Kidney (tissue), 14 donors: ENCODE results near the gene ZNF182. TPM values are rescaled to one million over a fixed set of nuclear protein-coding genes. Genes with fewer than 3 reads are reported as not detected.
"Not testable (repeated sequence)": the region's sequence is repeated elsewhere in the genome, so short reads cannot be mapped to it uniquely, and the experiment has no call there.

Source experiments
- DNase-seq, 5 donors: peaks; one replicate each; pipeline ENCODE4 v3.0.0-alpha.2; 2013 to 2020
- FAIRE-seq: peaks from 2 replicates; lab custom pipeline; 2012; peaks lifted over from hg19 to GRCh38; lab: Jason Lieb, UNC
- H3K27ac ChIP-seq, 2 donors: one replicate each; pipeline ENCODE4 v1.7.0; 2013; ENCODE audit warnings: low read depth in 2 of 2, low read length in 2 of 2, inconsistent platforms in 1 of 2
- H3K27me3 ChIP-seq: one replicate; pipeline ENCODE4 v1.7.1; 2013; ENCODE audit warnings: low read length, inconsistent platforms; ENCODE audit not compliant: control insufficient read depth, insufficient read depth
- H3K36me3 ChIP-seq, 3 donors: one replicate each; pipeline versions ENCODE4 v1.7.0 to v1.7.1; 2013; ENCODE audit warnings: low read length in 3 of 3, control low read depth in 1 of 3, inconsistent platforms in 1 of 3; ENCODE audit not compliant: insufficient read depth in 3 of 3, control insufficient read depth in 2 of 3
- H3K4me1 ChIP-seq, 3 donors: one replicate each; pipeline versions ENCODE4 v1.7.0 to v1.7.1; 2013; ENCODE audit warnings: low read length in 3 of 3, inconsistent platforms in 1 of 3, low read depth in 1 of 3; ENCODE audit not compliant: control insufficient read depth in 2 of 3, insufficient read depth in 2 of 3
- H3K4me3 ChIP-seq, 3 donors: one replicate each; pipeline versions ENCODE4 v1.7.0 to v1.8.1; 2013; ENCODE audit warnings: low read length in 3 of 3, control low read depth in 1 of 3, inconsistent platforms in 1 of 3
- H3K9ac ChIP-seq, 3 donors: one replicate each; pipeline versions ENCODE4 v1.7.0 to v1.7.1; 2013; ENCODE audit warnings: low read length in 3 of 3, control low read depth in 1 of 3, inconsistent platforms in 1 of 3
- H3K9me3 ChIP-seq, 3 donors: one replicate each; pipeline versions ENCODE4 v1.7.0 to v1.7.1; 2013; ENCODE audit warnings: low read length in 3 of 3, control low read depth in 1 of 3, inconsistent platforms in 1 of 3; ENCODE audit not compliant: control insufficient read depth in 2 of 3, insufficient read depth in 1 of 3
- intact Hi-C: fragments of 100-400 bp; cut with DNase I; formaldehyde crosslinking; loops from one replicate; pipeline ENCODE4 v1.11.1; 2022
- polyA plus RNA-seq: library from polyadenylated mRNA; stranded (reverse); fragments of 350-450 nt; fragmentation: Illumina TruSeq; extraction: RNeasy Lipid Tissue Mini Kit (QIAGEN cat#74804); gene quantifications from one replicate; pipeline ENCODE4 v1.2.3, GENCODE V29; 2014; ENCODE audit warnings: low read depth, low replicate concordance; ENCODE audit not compliant: insufficient read depth
- total RNA-seq: library from RNA; stranded (reverse); fragmentation: NEBNext Ultra II Directional; extraction: Animal tissue kit (Norgen Biotek cat#: 25700); gene quantifications from one replicate; pipeline ENCODE4 v1.2.1, GENCODE V29; 2021
- TF ChIP-seq, protein P1 (sequence below): IDR thresholded peaks from 3 replicates; pipeline ENCODE4 v1.5.1; 2012; ENCODE audit warnings: mild to moderate bottlenecking, moderate library complexity, borderline replicate concordance; ENCODE audit not compliant: insufficient read depth; ENCODE audit errors: extremely low read depth
- donor health status: control.
- donor health status: control.
- donor health status: control.
- donor health status: control.
- donor health status: control.
- donor health status: DM: yes; HTN: yes; CAD: no.
- donor health status: Normal renal cell carcinoma (clear cell type).

ZNF182 gene
- total and polyA plus RNA-seq, 2 donors from 2014 or later: 3.2 to 5.8 TPM

DNA sequence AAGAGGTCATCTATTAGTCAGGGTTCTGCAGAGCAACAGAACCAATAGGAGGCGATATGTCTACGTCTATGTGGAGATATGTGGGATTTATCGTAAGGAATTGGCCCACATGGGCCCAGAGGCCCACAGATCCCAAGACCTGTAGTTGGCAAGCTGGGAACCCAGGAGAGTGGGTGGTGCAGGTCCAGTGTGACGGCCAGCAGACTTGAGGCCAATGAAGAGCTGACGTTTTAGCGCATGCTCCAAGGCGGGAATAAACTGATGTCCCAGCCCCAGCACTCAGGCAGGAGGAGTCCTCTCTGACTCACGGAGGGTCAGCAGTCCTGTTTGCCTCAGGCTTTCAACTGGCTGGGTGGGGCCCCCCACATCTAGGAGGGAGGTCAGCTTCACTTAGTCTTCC lies 24.3 kb upstream of the ZNF182 start:
- Histone ChIP-seq H3K27ac (no peak overlapping the region), H3K9ac (no peak overlapping the region), H3K4me1 (no peaks in the 10 kb centered on the region), H3K36me3 (no peaks in the 10 kb centered on the region), H3K9me3 (no peaks in the 10 kb centered on the region), H3K27me3 (no peaks in the 10 kb centered on the region), H3K4me3 (no peak overlapping the region)
- intact Hi-C loops: no loop called here
- no peak for FAIRE-seq
- no peak for DNase-seq
- TF ChIP-seq, protein P1, sequence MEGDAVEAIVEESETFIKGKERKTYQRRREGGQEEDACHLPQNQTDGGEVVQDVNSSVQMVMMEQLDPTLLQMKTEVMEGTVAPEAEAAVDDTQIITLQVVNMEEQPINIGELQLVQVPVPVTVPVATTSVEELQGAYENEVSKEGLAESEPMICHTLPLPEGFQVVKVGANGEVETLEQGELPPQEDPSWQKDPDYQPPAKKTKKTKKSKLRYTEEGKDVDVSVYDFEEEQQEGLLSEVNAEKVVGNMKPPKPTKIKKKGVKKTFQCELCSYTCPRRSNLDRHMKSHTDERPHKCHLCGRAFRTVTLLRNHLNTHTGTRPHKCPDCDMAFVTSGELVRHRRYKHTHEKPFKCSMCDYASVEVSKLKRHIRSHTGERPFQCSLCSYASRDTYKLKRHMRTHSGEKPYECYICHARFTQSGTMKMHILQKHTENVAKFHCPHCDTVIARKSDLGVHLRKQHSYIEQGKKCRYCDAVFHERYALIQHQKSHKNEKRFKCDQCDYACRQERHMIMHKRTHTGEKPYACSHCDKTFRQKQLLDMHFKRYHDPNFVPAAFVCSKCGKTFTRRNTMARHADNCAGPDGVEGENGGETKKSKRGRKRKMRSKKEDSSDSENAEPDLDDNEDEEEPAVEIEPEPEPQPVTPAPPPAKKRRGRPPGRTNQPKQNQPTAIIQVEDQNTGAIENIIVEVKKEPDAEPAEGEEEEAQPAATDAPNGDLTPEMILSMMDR: no peak

GRCh38 chrX:48027545-48027944 lies 23.8 kb upstream of the ZNF182 start:
- H3K27ac ChIP-seq, H3K27me3 ChIP-seq, H3K4me1 ChIP-seq, DNase-seq, H3K36me3 ChIP-seq, FAIRE-seq, intact Hi-C loops, H3K9me3 ChIP-seq, H3K9ac ChIP-seq, H3K4me3 ChIP-seq: not testable (repeated sequence)

DNA sequence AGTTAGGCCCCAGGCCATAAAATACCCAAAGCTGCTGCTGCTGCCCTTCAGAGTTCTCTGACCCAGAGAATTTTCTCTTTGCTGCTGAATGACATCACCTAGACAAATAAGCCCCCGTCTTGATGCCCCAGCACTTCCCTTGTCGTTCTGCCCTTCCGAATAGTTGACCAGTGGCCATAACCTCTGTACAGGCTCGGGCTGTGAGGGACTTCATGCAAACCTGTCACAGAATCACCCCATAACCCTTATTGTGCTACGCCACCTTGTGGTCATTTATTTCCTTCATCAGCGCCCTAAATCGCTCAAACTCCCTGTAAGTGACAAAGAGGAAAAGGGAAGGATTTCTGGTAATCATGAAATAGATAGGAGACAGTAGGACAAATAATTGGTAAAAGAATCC lies 21.8 kb upstream of the ZNF182 start:
- no peaks in the 10 kb centered on the region for H3K9me3 ChIP-seq
- no peaks in the 10 kb centered on the region for H3K27me3 ChIP-seq
- no peaks in the 10 kb centered on the region for H3K4me1 ChIP-seq
- intact Hi-C loops: no loop called here
- H3K27ac ChIP-seq: no peak overlapping the region
- H3K36me3 ChIP-seq: no peaks in the 10 kb centered on the region
- TF ChIP-seq, protein P1: peak; percentile 65
- DNase-seq (peak in 3 of 5 donors; percentile 38 to 81 (median 69)), FAIRE-seq (peak; percentile 85)
- no peak overlapping the region for H3K9ac ChIP-seq
- H3K4me3 ChIP-seq: no peak overlapping the region

DNA sequence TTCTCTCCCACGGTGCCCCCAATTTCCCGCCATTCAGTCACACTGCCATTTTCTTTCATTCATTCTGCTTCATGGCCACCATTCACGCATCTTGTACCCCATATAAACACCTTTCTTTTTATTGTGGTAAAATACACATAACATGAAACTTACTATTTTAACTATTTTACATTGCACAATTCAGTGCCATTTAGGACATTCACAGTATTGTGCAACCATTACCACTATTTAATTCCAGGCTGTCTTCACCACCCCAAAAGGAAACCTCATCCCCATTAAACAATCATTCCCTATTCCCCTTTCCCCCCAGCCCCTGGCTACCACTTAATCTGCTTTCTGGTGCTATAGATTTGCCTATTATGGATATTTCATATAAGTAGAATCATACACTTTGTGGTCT lies 18.9 kb upstream of the ZNF182 start:
- Histone ChIP-seq H3K9ac (no peak overlapping the region), H3K27me3 (no peaks in the 10 kb centered on the region), H3K4me3 (no peak overlapping the region), H3K27ac (no peak overlapping the region), H3K36me3 (no peaks in the 10 kb centered on the region), H3K9me3 (no peaks in the 10 kb centered on the region), H3K4me1 (no peaks in the 10 kb centered on the region)
- TF ChIP-seq, protein P1: no peak
- DNase-seq (no peak), FAIRE-seq (no peak)
- intact Hi-C loops: no loop called here
